SU-DHL-6 (cell line): ENCODE data around the gene OR2W3.

Experiments
- H2AFZ ChIP-seq: fragments of 200-600 bp; sonication (generic); 2 replicates; pipeline ENCODE4 v1.6.1; 2014; ENCODE audit warnings: low read depth, mild to moderate bottlenecking, moderate library complexity, mixed read lengths, antibody characterized with exemption, low read length; ENCODE audit not compliant: severe bottlenecking
- H3F3A ChIP-seq: fragments of 200-600 bp; shearing (Covaris generic); 2 replicates; pipeline ENCODE4 v1.6.0; 2016; ENCODE audit warnings: antibody characterized with exemption, mild to moderate bottlenecking; ENCODE audit not compliant: insufficient read depth
- H3K27ac ChIP-seq: fragments of 200-600 bp; sonication (generic); 2 replicates; pipeline ENCODE4 v1.5.1; 2016; ENCODE audit warnings: low read depth, mild to moderate bottlenecking, low read length, moderate library complexity, mixed read lengths
- H3K27me3 ChIP-seq: fragments of 200-600 bp; sonication (generic), shearing (Covaris generic); 2 replicates; pipeline ENCODE4 v1.6.0; 2014; ENCODE audit warnings: mild to moderate bottlenecking, low read length
- H3K36me3 ChIP-seq: fragments of 200-600 bp; sonication (generic); 2 replicates; pipeline ENCODE4 v1.6.1; 2014; ENCODE audit warnings: mild to moderate bottlenecking, low read length, mixed read lengths
- H3K4me2 ChIP-seq: fragments of 300-600, 200-600 bp; shearing (Covaris generic), sonication (generic); 2 replicates; pipeline ENCODE4 v1.6.0; 2014; ENCODE audit warnings: low read length, low read depth, mild to moderate bottlenecking; ENCODE audit not compliant: poor library complexity, severe bottlenecking
- H3K4me3 ChIP-seq: fragments of 200-600 bp; sonication (generic); 2 replicates; pipeline ENCODE4 v1.5.1; 2014; ENCODE audit warnings: antibody characterized with exemption, low read length, mild to moderate bottlenecking, mixed read lengths; ENCODE audit not compliant: insufficient read depth, poor library complexity, severe bottlenecking
- H3K79me2 ChIP-seq: fragments of 200-600 bp; sonication (generic); 2 replicates; pipeline ENCODE4 v1.6.1; 2014; ENCODE audit warnings: mild to moderate bottlenecking, low read length, moderate library complexity; ENCODE audit not compliant: insufficient read depth
- H3K9ac ChIP-seq: fragments of 200-600 bp; sonication (generic); 2 replicates; pipeline ENCODE4 v1.7.0; 2014; ENCODE audit warnings: mild to moderate bottlenecking, low read length
- H3K9me2 ChIP-seq: fragments of 200-600 bp; sonication (generic); replicated peaks from 2 replicates; pipeline ENCODE4 v1.6.1; 2014; ENCODE audit warnings: low read length; ENCODE audit not compliant: insufficient read depth
- H3K9me3 ChIP-seq: fragments of 200-600 bp; sonication (generic); 2 replicates; pipeline ENCODE4 v1.6.1; 2014; ENCODE audit warnings: low read length, mixed read lengths; ENCODE audit not compliant: insufficient read depth
- H4K20me1 ChIP-seq: fragments of 200-600 bp; sonication (generic); 2 replicates; pipeline ENCODE4 v1.6.1; 2014; ENCODE audit warnings: low read depth, mild to moderate bottlenecking, antibody characterized with exemption, low read length, moderate library complexity, mixed read lengths
- EZH2phosphoT487 ChIP-seq: fragments of 200-600 bp; sonication (generic), shearing (Covaris generic); conservative IDR thresholded peaks from 2 replicates; pipeline ENCODE4 v1.6.1; 2018; ENCODE audit warnings: mild to moderate bottlenecking, antibody characterized with exemption, low read length, moderate library complexity, mixed read lengths
- TF ChIP-seq, protein P1 (sequence below): fragments of 200-600 bp; sonication (generic); IDR thresholded peaks from one replicate; pipeline ENCODE4 v1.5.1; 2017; ENCODE audit warnings: antibody characterized with exemption, mild to moderate bottlenecking, low read length, moderate library complexity; ENCODE audit not compliant: insufficient read depth, poor library complexity, severe bottlenecking

Gene OR2W3

DNA sequence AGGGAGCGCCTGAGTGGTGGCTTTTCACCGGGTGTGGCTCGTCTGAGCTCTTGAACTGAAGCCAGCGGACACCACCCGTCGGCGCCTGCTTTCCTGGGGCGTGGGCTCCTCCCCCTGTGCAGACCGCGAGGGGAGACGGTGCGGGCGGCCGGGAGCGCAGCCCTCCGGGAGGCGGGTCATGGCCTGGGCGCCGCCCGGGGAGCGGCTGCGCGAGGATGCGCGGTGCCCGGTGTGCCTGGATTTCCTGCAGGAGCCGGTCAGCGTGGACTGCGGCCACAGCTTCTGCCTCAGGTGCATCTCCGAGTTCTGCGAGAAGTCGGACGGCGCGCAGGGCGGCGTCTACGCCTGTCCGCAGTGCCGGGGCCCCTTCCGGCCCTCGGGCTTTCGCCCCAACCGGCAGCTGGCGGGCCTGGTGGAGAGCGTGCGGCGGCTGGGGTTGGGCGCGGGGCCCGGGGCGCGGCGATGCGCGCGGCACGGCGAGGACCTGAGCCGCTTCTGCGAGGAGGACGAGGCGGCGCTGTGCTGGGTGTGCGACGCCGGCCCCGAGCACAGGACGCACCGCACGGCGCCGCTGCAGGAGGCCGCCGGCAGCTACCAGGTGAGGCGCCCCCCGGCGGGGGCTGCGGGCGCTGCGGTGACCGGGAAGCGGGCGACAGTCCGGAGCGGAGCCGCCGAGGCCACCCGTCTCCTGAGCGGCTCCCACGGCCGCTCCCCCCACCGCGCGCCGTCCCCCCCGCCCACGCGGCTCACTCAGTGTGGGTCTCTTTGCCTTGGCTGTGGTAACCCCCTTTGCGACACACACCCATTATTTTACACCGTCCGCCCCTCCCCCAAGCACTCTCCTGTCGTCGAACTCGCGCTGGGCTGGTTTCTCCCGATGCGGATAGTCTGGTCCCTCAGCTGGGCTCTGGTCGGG lies 38.1 kb upstream of the OR2W3 start, which contains the start of gene TRIM58:
TSS of gene TRIM58 (plus strand) at position 119 of the 916 bp plus-strand sequence. CDS start at position 179, 60 bp downstream.
- H3K9me2 ChIP-seq, result no peaks in the 10 kb centered on the region
- TF ChIP-seq, protein P1, sequence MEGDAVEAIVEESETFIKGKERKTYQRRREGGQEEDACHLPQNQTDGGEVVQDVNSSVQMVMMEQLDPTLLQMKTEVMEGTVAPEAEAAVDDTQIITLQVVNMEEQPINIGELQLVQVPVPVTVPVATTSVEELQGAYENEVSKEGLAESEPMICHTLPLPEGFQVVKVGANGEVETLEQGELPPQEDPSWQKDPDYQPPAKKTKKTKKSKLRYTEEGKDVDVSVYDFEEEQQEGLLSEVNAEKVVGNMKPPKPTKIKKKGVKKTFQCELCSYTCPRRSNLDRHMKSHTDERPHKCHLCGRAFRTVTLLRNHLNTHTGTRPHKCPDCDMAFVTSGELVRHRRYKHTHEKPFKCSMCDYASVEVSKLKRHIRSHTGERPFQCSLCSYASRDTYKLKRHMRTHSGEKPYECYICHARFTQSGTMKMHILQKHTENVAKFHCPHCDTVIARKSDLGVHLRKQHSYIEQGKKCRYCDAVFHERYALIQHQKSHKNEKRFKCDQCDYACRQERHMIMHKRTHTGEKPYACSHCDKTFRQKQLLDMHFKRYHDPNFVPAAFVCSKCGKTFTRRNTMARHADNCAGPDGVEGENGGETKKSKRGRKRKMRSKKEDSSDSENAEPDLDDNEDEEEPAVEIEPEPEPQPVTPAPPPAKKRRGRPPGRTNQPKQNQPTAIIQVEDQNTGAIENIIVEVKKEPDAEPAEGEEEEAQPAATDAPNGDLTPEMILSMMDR, result no peak
- TF ChIP-seq EZH2phosphoT487, result no peak
- H3K4me3 ChIP-seq, result no peak within 1 kb of the TSS
- no peaks in the 10 kb centered on the region for H3K79me2 ChIP-seq
- H3K9ac ChIP-seq, result no peak within 1 kb of the TSS
- no peak within 1 kb of the TSS for H3K27ac ChIP-seq
- no peaks in the 10 kb centered on the region for H3F3A ChIP-seq
- H3K4me2 ChIP-seq, result no peak within 1 kb of the TSS
- H3K27me3 ChIP-seq, result no peaks in the 10 kb centered on the region
- H4K20me1 ChIP-seq, result no peaks in the 10 kb centered on the region
- H3K36me3 ChIP-seq, result no peaks in the 10 kb centered on the region
- H2AFZ ChIP-seq, result no peak within 1 kb of the TSS
- H3K9me3 ChIP-seq, result no peaks in the 10 kb centered on the region

DNA sequence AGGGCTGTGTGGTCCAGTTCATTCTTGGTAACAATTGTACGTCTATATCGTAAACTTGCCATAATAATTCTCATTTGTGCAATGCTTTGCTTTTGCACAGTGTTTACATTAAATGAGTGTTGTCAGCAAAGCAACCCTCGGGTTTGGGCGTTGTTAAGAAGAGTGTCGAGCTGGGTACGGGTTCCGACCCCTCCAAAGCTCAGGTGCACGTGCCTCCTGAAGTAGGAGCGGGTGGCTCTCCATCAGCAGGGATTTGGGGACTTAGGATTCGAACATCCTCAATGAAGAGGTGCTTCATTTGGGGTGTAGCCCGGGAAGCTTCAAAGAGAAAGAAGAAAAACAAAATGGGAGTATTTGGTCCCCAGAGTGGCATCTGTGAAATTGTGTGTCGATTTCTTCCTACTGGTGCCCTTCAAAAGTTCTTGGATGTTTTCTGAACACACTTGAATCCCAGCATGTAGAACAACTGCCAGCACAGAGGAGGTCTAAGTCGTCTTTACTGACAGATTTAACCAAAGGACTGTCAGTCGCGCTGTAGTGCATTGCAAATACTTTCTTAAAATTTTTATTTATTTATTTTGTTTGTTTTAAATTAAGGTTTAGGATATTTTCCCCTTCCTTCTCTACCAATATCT lies 37.3 kb upstream of the OR2W3 start:
- H3K27ac ChIP-seq, result no peak overlapping the region

DNA sequence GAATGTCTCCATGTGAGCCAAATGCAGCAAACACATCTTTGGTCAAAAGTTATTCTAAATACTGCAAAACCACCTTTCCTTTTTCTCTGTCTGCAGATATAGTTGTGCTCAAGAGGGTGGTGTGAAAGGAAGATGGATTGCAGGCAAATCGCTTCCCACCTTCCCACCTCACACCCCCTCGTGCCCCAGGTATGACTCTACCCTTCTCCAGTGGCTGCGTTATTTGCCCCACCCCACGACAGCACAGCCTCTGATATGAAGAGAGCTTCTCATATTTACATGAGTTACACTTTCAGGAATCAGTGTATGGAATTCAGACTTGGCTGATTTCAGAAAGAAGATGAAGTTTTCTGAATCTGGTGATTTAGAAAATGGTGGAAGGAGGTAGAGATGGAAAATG lies 32.6 kb upstream of the OR2W3 start:
- H3K36me3 ChIP-seq, result no peaks in the 10 kb centered on the region
- TF ChIP-seq, protein P1, result no peak
- no peak for TF ChIP-seq EZH2phosphoT487
- no peaks in the 10 kb centered on the region for H3K79me2 ChIP-seq
- no peaks in the 10 kb centered on the region for H3F3A ChIP-seq
- H3K9me2 ChIP-seq, result no peaks in the 10 kb centered on the region
- H3K4me2 ChIP-seq, result no peak overlapping the region
- H4K20me1 ChIP-seq, result no peaks in the 10 kb centered on the region
- H3K4me3 ChIP-seq, result no peak overlapping the region
- no peaks in the 10 kb centered on the region for H3K27me3 ChIP-seq
- no peak overlapping the region for H3K27ac ChIP-seq
- no peak overlapping the region for H2AFZ ChIP-seq
- no peak overlapping the region for H3K9ac ChIP-seq
- no peaks in the 10 kb centered on the region for H3K9me3 ChIP-seq

More for the DNA sequence above, 37.3 kb upstream of the OR2W3 start:
- Histone ChIP-seq H3K9me3 (no peaks in the 10 kb centered on the region), H3K4me2 (no peak overlapping the region), H3K79me2 (no peaks in the 10 kb centered on the region), H2AFZ (no peak overlapping the region), H3K9ac (no peak overlapping the region), H3F3A (no peaks in the 10 kb centered on the region), H4K20me1 (no peaks in the 10 kb centered on the region), H3K27me3 (no peaks in the 10 kb centered on the region), H3K36me3 (no peaks in the 10 kb centered on the region), H3K9me2 (no peaks in the 10 kb centered on the region), H3K4me3 (no peak overlapping the region)
- TF ChIP-seq, protein P1, result no peak
- TF ChIP-seq EZH2phosphoT487, result no peak
